ENCODE results near the gene OSBPL10. TPM values are rescaled to one million over a fixed set of nuclear protein-coding genes. Genes with fewer than 3 reads are reported as not detected.

Gene OSBPL10
- total RNA-seq, 2 donors from 2014 or later: 82.8 to 127 TPM

DNA sequence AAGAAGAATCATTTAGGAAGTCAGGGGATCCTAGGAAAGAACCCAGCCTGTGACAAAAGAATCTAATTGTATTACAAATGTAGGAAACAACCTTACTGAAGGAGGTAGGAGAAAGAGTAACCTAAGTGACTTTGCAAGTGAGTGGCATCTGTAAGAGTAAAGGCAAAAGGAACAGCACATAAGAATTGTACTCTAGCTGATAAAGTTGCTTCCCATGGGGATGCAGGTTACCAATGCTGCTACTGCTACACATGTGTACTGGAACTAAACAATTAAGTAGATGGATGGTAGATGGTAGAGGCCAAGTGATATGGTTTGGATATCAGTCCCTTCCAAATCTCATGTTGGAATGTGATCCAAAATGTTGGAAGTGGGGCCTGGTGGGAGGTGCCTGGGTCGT lies 60.8 kb downstream of the OSBPL10 start:
- Histone ChIP-seq H3K27me3 (replicated peaks; ENCODE audit: insufficient read depth) (no peaks in the 10 kb centered on the region), H3K27ac (no peak overlapping the region), H3K9me3 (no peaks in the 10 kb centered on the region), H3K36me3 (no peaks in the 10 kb centered on the region), H3K4me1 (replicated peaks) (no peaks in the 10 kb centered on the region), H3K4me3 (no peak overlapping the region)
- DNase-seq (ENCODE audit: low spot score): no peak
- 96% methylated on average over 1 of the region's 1 CpG for WGBS
- TF ChIP-seq POLR2AphosphoS5 (IDR thresholded peaks at IDR 0.05) (no peak), POLR2A (IDR thresholded peaks at IDR 0.05) (no peak)
- TF ChIP-seq, protein P1, sequence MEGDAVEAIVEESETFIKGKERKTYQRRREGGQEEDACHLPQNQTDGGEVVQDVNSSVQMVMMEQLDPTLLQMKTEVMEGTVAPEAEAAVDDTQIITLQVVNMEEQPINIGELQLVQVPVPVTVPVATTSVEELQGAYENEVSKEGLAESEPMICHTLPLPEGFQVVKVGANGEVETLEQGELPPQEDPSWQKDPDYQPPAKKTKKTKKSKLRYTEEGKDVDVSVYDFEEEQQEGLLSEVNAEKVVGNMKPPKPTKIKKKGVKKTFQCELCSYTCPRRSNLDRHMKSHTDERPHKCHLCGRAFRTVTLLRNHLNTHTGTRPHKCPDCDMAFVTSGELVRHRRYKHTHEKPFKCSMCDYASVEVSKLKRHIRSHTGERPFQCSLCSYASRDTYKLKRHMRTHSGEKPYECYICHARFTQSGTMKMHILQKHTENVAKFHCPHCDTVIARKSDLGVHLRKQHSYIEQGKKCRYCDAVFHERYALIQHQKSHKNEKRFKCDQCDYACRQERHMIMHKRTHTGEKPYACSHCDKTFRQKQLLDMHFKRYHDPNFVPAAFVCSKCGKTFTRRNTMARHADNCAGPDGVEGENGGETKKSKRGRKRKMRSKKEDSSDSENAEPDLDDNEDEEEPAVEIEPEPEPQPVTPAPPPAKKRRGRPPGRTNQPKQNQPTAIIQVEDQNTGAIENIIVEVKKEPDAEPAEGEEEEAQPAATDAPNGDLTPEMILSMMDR (IDR thresholded peaks at IDR 0.05): no peak
- intact Hi-C loops (cut with DNase I): no loop called here

DNA sequence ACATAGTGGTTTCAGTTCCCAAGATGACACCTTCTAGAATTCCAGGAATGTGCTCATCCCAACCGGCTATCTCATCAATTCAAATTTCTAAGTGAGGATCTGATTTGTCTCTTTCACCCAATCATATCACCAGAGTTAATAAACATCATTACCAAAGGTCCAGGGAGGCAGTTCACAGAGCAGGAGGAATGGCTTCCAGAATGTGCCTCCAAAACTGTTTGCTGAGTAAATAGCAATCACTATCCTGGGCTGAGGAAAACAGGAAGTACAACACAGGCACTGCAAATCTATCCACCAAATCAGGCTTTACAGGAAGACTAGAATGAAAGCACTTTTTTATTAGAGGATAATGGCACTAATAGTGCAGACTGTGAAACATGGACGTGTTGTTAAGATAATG lies 61.5 kb downstream of the OSBPL10 start:
- no peak overlapping the region for H3K4me3 ChIP-seq
- H3K9me3 ChIP-seq: no peaks in the 10 kb centered on the region
- 67% methylated on average over 2 of the region's 2 CpGs for WGBS
- no peaks in the 10 kb centered on the region for H3K4me1 ChIP-seq (replicated peaks)
- no peak overlapping the region for H3K27ac ChIP-seq
- H3K27me3 ChIP-seq (replicated peaks; ENCODE audit: insufficient read depth): no peaks in the 10 kb centered on the region
- intact Hi-C loops (cut with DNase I): no loop called here
- no peaks in the 10 kb centered on the region for H3K36me3 ChIP-seq
- TF ChIP-seq POLR2AphosphoS5 (IDR thresholded peaks at IDR 0.05) (peak; percentile 48), POLR2A (IDR thresholded peaks at IDR 0.05) (no peak)
- DNase-seq (ENCODE audit: low spot score): no peak

DNA sequence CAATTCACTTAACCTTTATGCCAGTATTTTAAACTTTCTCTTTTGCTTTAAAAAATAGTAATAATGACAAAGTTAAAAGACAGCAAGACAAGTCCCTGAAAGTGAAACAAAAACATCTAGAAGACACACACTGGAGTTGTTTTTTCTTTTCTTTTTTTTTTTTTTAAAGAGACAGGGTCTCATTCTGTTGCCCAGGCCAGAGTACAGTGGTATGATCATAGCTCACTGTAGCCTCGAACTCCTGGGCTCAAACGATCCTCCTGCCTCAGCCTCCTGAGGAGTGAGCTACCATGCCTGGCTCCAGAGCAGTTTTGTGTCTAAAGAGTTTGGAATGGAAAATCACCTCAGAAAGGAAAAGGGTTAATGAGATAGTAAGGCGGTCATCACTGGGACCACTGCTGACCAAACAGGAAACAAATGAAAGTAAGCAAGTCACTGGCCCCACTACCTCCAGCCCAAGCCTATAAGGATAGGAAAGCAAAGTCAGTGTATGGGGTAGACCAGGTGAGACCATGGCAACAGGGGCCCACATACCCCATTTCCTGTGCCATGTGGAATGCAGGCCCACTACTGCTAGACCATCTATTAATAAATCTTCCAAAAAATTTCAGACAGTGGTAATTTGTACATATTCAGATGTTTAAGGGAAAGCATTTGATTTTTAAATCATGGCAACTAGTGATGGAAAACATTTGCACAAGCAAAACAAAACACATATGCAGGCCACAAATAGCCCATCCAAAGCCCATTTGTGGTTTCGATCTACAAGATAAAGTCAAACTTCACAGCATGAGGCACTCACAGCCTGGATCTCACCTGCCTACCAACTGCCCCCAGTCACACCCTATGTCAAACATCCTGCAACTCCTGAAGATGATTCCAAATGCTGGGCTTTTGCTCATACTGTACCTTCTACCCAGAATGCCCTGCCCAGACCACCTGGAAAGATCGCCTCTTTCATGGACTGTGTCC lies 62.6 kb downstream of the OSBPL10 start:
- no peaks in the 10 kb centered on the region for H3K4me1 ChIP-seq (replicated peaks)
- H3K36me3 ChIP-seq: no peaks in the 10 kb centered on the region
- DNase-seq (ENCODE audit: low spot score): no peak
- TF ChIP-seq POLR2AphosphoS5 (IDR thresholded peaks at IDR 0.05) (no peak), POLR2A (IDR thresholded peaks at IDR 0.05) (no peak)
- TF ChIP-seq, protein P1 (IDR thresholded peaks at IDR 0.05): no peak
- WGBS: 91% methylated on average over 5 of the region's 5 CpGs
- no peak overlapping the region for H3K27ac ChIP-seq
- intact Hi-C loops (cut with DNase I): no loop called here
- no peaks in the 10 kb centered on the region for H3K27me3 ChIP-seq (replicated peaks; ENCODE audit: insufficient read depth)
- H3K4me3 ChIP-seq: no peak overlapping the region
- H3K9me3 ChIP-seq: no peaks in the 10 kb centered on the region

DNA sequence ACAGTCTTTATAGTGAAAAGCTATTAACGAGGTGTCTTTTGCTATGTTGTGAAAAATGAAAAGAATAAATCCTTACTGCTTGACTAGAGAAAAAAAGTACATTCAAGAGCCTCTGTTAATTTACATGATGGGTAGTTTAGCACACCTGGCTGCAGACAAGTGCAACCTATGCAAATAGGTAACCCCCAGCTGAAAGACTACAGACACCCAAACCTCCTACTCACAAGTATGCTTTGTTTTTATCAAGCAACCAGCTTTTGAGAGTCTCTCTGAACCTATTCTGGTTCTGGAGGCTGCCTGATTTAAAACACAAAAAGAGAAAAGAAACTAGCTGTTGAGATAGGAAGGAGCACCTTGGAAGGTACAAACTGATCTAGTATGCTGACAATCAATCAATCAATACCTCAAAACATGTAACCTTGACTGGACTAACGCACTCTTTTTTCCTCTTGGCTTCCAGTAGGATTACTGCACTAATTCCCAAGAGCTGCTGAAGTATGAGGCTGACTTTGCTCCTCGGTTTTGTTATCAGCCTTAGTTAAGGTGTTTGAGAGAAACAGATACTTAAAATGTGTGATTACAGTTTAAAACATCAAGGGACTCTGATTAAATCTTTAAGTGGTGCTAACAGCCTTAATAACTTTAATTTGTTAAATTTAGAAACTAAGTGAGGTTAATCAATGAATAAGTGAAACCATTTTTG lies 63.6 kb downstream of the OSBPL10 start:
- Histone ChIP-seq H3K36me3 (no peaks in the 10 kb centered on the region), H3K27me3 (replicated peaks; ENCODE audit: insufficient read depth) (no peaks in the 10 kb centered on the region), H3K4me1 (replicated peaks) (no peaks in the 10 kb centered on the region), H3K4me3 (no peak overlapping the region), H3K27ac (no peak overlapping the region), H3K9me3 (no peaks in the 10 kb centered on the region)
- no peak for DNase-seq (ENCODE audit: low spot score)
- intact Hi-C loops (cut with DNase I): no loop called here
- TF ChIP-seq POLR2A (IDR thresholded peaks at IDR 0.05): no peak
- TF ChIP-seq POLR2AphosphoS5 (IDR thresholded peaks at IDR 0.05): no peak
- TF ChIP-seq, protein P1 (IDR thresholded peaks at IDR 0.05): no peak
- 33% methylated on average over 3 of the region's 3 CpGs for WGBS

DNA sequence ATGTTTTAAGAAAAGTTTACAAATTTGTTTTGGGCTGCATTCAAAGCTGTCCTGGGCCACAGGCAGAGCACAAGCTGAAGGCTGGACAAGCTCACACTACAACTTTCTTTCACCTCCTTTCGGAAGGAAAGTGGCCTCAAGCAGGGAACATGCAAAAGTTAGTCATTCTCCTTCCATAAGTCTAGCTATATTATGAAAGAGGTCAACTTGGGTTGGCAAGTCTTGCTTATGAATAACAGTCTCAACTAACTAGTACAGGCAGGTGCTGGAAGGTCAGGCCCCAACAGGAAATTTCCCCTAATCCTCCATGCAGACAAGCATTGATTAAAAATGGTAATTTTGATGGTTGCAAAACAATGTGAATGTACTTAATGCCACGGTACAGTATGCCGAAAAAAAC lies 69.4 kb downstream of the OSBPL10 start:
- Histone ChIP-seq H3K4me3 (no peak overlapping the region), H3K36me3 (no peaks in the 10 kb centered on the region), H3K27ac (no peak overlapping the region), H3K9me3 (no peaks in the 10 kb centered on the region), H3K27me3 (replicated peaks; ENCODE audit: insufficient read depth) (no peaks in the 10 kb centered on the region), H3K4me1 (replicated peaks) (no peaks in the 10 kb centered on the region)
- WGBS: 94% methylated on average over 3 of the region's 3 CpGs
- TF ChIP-seq POLR2A (IDR thresholded peaks at IDR 0.05) (no peak), POLR2AphosphoS5 (IDR thresholded peaks at IDR 0.05) (no peak)
- TF ChIP-seq, protein P1 (IDR thresholded peaks at IDR 0.05): no peak
- DNase-seq (ENCODE audit: low spot score): no peak
- intact Hi-C loops (cut with DNase I): no loop called here

Data from prostate gland (tissue), 2 donors.